ENCODE measurements around the gene CNTNAP2. TPM values are rescaled to one million over a fixed set of nuclear protein-coding genes. Genes with fewer than 3 reads are reported as not detected.

The CNTNAP2 gene
- total and polyA plus RNA-seq, 2 of the 8 experiments (the other 6 are each of a cell fraction or from before 2014, with no cell fraction given): 27.9 to 71.0 TPM

DNA sequence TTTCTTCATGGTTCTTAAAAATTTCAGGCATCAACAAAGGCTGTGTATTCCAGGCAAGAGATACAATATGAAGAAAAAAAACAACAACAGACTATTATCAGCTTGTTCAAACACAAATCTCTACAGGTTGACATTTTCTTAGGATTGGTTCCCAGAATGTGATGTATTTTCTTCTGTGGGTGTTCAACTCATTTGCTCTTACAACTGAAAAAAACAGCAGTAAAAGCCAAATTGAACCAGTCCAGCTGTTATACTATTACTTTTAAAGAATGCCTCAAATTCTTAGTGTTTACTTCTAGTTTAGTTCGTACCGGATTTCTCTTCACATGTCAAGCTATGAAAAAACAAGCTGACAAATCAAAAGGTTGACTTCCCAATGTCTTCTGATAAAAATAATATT lies 60.7 kb downstream of the CNTNAP2 start (continued):
- TF ChIP-seq, protein P1, sequence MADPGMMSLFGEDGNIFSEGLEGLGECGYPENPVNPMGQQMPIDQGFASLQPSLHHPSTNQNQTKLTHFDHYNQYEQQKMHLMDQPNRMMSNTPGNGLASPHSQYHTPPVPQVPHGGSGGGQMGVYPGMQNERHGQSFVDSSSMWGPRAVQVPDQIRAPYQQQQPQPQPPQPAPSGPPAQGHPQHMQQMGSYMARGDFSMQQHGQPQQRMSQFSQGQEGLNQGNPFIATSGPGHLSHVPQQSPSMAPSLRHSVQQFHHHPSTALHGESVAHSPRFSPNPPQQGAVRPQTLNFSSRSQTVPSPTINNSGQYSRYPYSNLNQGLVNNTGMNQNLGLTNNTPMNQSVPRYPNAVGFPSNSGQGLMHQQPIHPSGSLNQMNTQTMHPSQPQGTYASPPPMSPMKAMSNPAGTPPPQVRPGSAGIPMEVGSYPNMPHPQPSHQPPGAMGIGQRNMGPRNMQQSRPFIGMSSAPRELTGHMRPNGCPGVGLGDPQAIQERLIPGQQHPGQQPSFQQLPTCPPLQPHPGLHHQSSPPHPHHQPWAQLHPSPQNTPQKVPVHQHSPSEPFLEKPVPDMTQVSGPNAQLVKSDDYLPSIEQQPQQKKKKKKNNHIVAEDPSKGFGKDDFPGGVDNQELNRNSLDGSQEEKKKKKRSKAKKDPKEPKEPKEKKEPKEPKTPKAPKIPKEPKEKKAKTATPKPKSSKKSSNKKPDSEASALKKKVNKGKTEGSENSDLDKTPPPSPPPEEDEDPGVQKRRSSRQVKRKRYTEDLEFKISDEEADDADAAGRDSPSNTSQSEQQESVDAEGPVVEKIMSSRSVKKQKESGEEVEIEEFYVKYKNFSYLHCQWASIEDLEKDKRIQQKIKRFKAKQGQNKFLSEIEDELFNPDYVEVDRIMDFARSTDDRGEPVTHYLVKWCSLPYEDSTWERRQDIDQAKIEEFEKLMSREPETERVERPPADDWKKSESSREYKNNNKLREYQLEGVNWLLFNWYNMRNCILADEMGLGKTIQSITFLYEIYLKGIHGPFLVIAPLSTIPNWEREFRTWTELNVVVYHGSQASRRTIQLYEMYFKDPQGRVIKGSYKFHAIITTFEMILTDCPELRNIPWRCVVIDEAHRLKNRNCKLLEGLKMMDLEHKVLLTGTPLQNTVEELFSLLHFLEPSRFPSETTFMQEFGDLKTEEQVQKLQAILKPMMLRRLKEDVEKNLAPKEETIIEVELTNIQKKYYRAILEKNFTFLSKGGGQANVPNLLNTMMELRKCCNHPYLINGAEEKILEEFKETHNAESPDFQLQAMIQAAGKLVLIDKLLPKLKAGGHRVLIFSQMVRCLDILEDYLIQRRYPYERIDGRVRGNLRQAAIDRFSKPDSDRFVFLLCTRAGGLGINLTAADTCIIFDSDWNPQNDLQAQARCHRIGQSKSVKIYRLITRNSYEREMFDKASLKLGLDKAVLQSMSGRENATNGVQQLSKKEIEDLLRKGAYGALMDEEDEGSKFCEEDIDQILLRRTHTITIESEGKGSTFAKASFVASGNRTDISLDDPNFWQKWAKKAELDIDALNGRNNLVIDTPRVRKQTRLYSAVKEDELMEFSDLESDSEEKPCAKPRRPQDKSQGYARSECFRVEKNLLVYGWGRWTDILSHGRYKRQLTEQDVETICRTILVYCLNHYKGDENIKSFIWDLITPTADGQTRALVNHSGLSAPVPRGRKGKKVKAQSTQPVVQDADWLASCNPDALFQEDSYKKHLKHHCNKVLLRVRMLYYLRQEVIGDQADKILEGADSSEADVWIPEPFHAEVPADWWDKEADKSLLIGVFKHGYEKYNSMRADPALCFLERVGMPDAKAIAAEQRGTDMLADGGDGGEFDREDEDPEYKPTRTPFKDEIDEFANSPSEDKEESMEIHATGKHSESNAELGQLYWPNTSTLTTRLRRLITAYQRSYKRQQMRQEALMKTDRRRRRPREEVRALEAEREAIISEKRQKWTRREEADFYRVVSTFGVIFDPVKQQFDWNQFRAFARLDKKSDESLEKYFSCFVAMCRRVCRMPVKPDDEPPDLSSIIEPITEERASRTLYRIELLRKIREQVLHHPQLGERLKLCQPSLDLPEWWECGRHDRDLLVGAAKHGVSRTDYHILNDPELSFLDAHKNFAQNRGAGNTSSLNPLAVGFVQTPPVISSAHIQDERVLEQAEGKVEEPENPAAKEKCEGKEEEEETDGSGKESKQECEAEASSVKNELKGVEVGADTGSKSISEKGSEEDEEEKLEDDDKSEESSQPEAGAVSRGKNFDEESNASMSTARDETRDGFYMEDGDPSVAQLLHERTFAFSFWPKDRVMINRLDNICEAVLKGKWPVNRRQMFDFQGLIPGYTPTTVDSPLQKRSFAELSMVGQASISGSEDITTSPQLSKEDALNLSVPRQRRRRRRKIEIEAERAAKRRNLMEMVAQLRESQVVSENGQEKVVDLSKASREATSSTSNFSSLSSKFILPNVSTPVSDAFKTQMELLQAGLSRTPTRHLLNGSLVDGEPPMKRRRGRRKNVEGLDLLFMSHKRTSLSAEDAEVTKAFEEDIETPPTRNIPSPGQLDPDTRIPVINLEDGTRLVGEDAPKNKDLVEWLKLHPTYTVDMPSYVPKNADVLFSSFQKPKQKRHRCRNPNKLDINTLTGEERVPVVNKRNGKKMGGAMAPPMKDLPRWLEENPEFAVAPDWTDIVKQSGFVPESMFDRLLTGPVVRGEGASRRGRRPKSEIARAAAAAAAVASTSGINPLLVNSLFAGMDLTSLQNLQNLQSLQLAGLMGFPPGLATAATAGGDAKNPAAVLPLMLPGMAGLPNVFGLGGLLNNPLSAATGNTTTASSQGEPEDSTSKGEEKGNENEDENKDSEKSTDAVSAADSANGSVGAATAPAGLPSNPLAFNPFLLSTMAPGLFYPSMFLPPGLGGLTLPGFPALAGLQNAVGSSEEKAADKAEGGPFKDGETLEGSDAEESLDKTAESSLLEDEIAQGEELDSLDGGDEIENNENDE (IDR thresholded peaks at IDR 0.05; ENCODE audit: insufficient replicate concordance, low read length): no peak
- no peak for TF ChIP-seq EP300 (IDR thresholded peaks at IDR 0.05; ENCODE audit: borderline replicate concordance in 1 of 2, low read depth in 2 of 2, low read length in 2 of 2)
- TF ChIP-seq TAF1 (IDR thresholded peaks at IDR 0.05; ENCODE audit: low read depth, low read length): no peak
- no peak for TF ChIP-seq RXRA (IDR thresholded peaks at IDR 0.05; ENCODE audit: insufficient read depth, low read depth, low read length)
- TF ChIP-seq SUZ12 (IDR thresholded peaks at IDR 0.05; ENCODE audit: low read length): no peak
- TF ChIP-seq CHD1 (IDR thresholded peaks at IDR 0.05; ENCODE audit: low read depth, low read length): no peak
- no peak for TF ChIP-seq CBX5 (IDR thresholded peaks at IDR 0.05; ENCODE audit: low read depth, low read length)
- TF ChIP-seq, protein P2, sequence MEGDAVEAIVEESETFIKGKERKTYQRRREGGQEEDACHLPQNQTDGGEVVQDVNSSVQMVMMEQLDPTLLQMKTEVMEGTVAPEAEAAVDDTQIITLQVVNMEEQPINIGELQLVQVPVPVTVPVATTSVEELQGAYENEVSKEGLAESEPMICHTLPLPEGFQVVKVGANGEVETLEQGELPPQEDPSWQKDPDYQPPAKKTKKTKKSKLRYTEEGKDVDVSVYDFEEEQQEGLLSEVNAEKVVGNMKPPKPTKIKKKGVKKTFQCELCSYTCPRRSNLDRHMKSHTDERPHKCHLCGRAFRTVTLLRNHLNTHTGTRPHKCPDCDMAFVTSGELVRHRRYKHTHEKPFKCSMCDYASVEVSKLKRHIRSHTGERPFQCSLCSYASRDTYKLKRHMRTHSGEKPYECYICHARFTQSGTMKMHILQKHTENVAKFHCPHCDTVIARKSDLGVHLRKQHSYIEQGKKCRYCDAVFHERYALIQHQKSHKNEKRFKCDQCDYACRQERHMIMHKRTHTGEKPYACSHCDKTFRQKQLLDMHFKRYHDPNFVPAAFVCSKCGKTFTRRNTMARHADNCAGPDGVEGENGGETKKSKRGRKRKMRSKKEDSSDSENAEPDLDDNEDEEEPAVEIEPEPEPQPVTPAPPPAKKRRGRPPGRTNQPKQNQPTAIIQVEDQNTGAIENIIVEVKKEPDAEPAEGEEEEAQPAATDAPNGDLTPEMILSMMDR (IDR thresholded peaks at IDR 0.05; ENCODE audit: control extremely low read depth in 1 of 3, insufficient read depth in 1 of 3, low read depth in 1 of 3, low read length in 3 of 3): no peak
- TF ChIP-seq POLR2AphosphoS5 (IDR thresholded peaks at IDR 0.05; ENCODE audit: low read depth, low read length): no peak
